AG09319 (cell line): ENCODE measurements around the gene CPTP.

Source experiments
- DNase-seq: peaks from one replicate; pipeline ENCODE4 v3.0.0-alpha.2; 2010; ENCODE audit warnings: low read depth; ENCODE audit errors: extremely low read depth
- TF ChIP-seq, protein P1 (sequence below): IDR thresholded peaks from 2 replicates; pipeline ENCODE4 v1.5.1; 2011; ENCODE audit warnings: low read depth, mild to moderate bottlenecking, inconsistent platforms, low read length, moderate library complexity

Gene CPTP

DNA sequence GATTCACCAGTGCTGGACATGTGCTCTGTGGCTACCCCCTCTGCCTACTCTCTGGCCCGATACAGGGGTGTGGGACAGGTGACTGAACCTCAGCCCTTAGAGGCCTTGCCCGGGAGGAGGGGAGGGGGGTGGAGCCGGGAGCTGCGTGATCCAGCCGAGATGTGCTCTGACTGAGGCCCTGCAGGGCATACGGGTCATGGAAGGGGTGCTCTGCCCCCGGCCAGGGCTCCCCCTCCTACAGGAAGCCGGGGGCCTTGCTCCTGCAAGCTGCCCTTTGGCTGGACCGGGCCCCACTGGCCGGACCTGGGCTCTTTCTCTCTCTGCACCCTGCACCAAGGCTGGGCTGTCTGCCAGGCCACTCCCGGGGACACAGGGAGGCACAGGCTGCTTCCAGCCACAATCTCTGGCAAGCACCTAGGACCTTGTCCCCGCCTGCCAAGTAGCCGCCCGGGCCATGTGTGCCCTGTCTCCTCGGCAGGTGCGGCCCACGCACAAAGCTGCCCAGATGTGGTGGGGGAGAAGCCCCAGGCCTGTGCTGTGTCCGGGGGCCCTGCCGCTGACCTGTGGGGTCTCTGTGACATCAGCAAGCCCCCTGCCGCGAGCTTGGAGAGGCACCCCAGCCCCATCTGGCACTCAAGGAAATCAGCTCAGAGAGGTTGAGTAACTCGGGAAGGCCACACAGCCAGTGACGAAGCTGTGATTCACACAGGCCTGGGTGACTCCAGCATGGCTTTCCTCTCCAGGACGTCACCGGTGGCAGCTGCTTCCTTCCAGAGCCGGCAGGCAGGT is 42.9 kb upstream of the CPTP start:
- no peak for DNase-seq
- TF ChIP-seq, protein P1, sequence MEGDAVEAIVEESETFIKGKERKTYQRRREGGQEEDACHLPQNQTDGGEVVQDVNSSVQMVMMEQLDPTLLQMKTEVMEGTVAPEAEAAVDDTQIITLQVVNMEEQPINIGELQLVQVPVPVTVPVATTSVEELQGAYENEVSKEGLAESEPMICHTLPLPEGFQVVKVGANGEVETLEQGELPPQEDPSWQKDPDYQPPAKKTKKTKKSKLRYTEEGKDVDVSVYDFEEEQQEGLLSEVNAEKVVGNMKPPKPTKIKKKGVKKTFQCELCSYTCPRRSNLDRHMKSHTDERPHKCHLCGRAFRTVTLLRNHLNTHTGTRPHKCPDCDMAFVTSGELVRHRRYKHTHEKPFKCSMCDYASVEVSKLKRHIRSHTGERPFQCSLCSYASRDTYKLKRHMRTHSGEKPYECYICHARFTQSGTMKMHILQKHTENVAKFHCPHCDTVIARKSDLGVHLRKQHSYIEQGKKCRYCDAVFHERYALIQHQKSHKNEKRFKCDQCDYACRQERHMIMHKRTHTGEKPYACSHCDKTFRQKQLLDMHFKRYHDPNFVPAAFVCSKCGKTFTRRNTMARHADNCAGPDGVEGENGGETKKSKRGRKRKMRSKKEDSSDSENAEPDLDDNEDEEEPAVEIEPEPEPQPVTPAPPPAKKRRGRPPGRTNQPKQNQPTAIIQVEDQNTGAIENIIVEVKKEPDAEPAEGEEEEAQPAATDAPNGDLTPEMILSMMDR: no peak

DNA sequence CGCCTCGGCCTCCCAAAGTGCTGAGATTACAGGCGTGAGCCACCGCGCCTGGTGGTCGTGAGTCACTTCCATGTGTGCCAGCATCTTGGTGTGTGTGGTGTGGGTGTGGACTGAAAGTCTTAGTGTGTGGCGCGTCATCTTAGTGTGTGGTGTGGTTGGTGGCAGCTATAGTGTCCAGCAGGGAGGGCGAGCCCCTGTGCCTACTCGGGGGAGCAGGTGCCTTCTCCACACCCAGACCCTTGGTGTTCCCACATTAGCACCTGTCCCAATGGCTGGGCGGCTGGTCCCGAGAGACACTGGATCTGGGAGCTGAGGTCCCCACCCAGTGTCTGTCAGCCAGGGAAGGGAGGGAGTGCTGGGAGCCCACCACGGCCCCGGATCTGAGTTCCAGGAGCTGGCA is 41.6 kb upstream of the CPTP start:
- TF ChIP-seq, protein P1: no peak
- no peak for DNase-seq

DNA sequence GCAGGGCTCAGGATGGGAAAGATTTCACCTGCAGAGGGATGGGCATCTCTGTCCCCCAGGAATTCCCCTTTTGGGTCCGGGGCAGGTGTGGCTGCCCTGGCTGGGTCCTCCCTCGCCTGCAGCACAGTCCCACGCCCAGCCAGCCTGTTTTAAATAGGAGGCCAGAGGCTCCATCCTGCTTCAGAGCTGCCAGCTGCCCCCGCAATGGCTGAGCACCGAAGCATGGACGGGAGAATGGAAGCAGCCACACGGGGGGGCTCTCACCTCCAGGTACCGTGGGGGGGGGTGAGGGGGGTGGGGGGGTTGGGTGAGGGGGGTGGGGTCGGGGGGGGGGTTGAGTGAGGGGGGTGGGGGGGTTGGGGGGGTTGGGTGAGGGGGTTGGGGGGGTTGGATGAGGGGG is 40.8 kb upstream of the CPTP start:
- DNase-seq: no peak
- TF ChIP-seq, protein P1: no peak

DNA sequence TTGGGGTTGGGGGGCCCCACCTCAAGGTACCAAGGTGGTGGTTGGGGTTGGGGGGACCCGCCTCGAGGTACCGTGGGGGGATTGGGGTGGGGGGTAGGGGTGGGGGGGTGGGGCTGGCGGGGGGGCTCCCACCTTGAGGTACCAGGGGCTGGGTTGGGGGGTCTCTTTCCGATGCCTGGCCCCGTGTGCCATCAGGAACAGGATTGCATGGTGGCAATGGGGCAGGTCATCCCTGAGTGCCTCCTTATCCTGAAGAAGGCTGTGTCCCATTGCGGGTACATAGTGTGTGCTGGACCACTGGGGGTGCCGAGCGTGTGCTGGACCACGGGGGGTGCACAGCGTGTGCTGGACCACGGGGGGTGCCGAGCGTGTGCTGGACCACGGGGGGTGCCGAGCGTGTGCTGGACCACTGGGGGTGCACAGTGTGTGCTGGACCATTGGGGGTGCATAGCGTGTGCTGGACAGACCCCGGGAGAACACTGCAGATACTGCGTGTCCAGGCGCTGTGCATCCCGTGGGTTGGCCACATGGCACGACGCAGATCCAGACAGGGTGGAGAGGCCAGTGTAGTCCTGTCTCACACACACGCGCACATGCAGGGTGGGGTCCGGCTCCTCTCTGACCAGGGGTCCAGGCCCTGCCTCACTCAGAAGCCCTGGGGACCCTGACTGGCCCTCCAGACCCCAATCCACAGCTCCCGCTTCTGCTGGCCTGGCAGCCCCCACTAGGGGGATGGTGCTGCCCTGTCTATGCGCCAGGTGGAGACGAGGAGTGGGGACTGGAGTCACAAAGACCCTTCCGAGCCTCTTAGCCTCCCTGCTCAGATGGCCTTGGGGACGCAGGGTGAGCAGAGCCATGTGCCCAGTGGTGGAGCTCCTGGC is 40.1 kb upstream of the CPTP start:
- DNase-seq: no peak
- TF ChIP-seq, protein P1: no peak

DNA sequence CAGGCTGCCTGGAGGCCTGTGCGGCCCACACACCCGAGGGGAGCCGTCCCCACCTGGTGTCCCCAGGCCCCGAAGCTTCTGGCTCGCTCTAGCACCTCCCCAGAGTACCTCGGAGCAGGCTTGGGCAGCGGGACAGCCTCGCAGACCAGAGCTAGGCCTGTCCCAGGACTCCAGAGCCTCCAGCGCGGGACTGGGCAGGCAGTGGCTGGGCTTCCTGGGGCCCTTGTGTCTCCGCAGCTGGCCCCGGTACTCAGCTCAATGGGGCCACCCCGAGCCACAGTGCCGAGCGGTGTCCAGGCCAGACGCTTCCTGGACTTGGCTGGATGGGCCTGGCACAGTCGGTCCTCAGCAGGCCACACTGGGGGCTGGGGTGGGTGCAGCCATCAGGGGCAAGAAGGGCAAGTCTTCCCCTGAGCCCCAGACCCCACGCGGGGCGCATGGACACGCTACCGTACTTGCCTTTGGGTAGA is 39.5 kb upstream of the CPTP start:
- TF ChIP-seq, protein P1: no peak
- DNase-seq: no peak

DNA sequence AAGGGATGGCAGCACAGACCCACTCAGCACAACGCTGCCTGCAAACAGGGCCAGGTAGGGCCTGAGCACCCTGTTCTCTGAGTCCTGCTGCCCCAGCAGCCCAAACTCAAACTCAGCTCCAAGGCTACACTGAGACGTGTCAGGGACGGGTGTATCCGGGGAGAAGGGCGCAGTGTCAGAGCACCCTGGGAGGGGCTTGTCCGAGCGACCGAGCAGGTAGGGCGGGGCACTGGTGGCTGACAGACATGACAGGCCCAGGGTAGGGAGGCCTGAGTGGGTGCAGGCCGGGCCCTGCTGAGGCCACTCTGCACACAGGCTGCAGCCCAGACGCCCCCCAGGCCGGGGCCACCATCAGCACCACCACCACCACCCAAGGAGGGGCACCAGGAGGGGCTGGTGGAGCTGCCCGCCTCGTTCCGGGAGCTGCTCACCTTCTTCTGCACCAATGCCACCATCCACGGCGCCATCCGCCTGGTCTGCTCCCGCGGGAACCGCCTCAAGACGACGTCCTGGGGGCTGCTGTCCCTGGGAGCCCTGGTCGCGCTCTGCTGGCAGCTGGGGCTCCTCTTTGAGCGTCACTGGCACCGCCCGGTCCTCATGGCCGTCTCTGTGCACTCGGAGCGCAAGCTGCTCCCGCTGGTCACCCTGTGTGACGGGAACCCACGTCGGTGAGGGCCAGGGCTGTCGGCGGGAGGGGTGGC is 38.8 kb upstream of the CPTP start:
- no peak for DNase-seq
- TF ChIP-seq, protein P1: no peak
